ENCODE data around the gene HIGD2A. TPM values are rescaled to one million over a fixed set of nuclear protein-coding genes. Genes with fewer than 3 reads are reported as not detected.
"Not testable (repeated sequence)": the region's sequence is repeated elsewhere in the genome, so short reads cannot be mapped to it uniquely, and the experiment has no call there.

HIGD2A gene
- total and polyA plus RNA-seq, 2 experiments from 2014 or later: 67.7 to 194 TPM

DNA sequence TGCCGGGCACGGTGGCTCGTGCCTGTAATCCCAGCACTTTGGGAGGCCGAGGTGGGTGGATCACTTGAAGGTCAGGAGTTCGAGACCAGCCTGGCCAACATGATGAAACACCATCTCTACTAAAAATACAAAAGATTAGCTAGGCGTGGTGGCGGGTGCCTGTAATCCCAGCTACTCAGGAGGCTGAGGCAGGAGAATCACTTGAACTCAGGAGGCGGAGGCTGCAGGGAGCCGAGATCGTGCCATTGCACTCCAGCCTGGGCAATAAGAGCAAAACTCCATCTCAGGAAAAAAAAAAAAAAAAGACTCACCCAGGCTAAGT lies 19.7 kb downstream of the HIGD2A start:
- not testable (repeated sequence) for DNase-seq (ENCODE audit: low spot score); H3K27me3 Mint-ChIP-seq (ENCODE audit: insufficient read depth, low read depth, poor library complexity); H3K27ac ChIP-seq (ENCODE audit: low read depth); H3K27ac Mint-ChIP-seq; H3K4me3 Mint-ChIP-seq; H3K36me3 Mint-ChIP-seq (ENCODE audit: low read depth); H2AFZ ChIP-seq; H3K4me1 ChIP-seq (ENCODE audit: insufficient read depth); H3K9me2 ChIP-seq (ENCODE audit: insufficient read depth); H3K4me2 ChIP-seq; H3K9me3 Mint-ChIP-seq; H4K20me1 ChIP-seq (replicated peaks; ENCODE audit: insufficient read depth); H3K4me3 ChIP-seq; H3K79me2 ChIP-seq (replicated peaks; ENCODE audit: insufficient read depth); ATAC-seq; H3K36me3 ChIP-seq (ENCODE audit: insufficient read depth); H3K27me3 ChIP-seq (ENCODE audit: insufficient read depth); H3F3A ChIP-seq (replicated peaks; ENCODE audit: low read depth)
- peaks cover 10% of the 10 kb centered on the region; the same call in 2 of the 3 replicates for H3K4me1 Mint-ChIP-seq

DNA sequence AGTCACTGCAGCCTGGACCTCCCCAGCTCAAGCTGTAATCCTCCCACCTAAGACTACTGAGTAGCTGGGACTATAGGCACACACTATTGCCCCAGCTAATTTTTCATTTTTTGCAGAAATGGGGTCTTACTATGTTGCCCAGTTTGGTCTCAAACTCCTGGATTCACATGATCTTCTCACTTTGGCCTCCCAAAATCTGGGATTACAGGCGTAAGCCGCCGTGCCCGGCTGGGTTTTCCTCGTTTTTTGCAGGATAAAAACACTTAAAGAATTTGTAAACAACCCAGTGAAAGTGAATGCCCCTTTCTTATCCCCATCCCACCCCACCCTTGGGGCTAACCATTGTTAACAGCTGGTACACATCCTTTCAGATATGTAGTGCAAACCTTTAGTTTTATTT lies 20.0 kb downstream of the HIGD2A start:
- no peaks in the 10 kb centered on the region for H3K36me3 Mint-ChIP-seq (ENCODE audit: low read depth)
- Histone ChIP-seq H2AFZ (no peak overlapping the region), H3K27me3 (ENCODE audit: insufficient read depth) (no peaks in the 10 kb centered on the region), H3K36me3 (ENCODE audit: insufficient read depth) (no peaks in the 10 kb centered on the region), H3K4me2 (no peak overlapping the region), H3K4me1 (ENCODE audit: insufficient read depth) (no peaks in the 10 kb centered on the region), H3K27ac (ENCODE audit: low read depth) (no peak overlapping the region), H3F3A (replicated peaks; ENCODE audit: low read depth) (no peaks in the 10 kb centered on the region), H3K9me2 (ENCODE audit: insufficient read depth) (no peaks in the 10 kb centered on the region), H4K20me1 (replicated peaks; ENCODE audit: insufficient read depth) (0 out of 2 replicates have a peak, but pooled peaks cover 3% of the 10 kb centered on the region), H3K4me3 (no peak overlapping the region), H3K79me2 (replicated peaks; ENCODE audit: insufficient read depth) (no peaks in the 10 kb centered on the region)
- H3K4me3 Mint-ChIP-seq: no peak overlapping the region
- ATAC-seq: no peak
- no peaks in the 10 kb centered on the region for H3K9me3 Mint-ChIP-seq
- H3K27ac Mint-ChIP-seq: no peak overlapping the region
- no peak for DNase-seq (ENCODE audit: low spot score)
- peaks cover 3% of the 10 kb centered on the region for H3K27me3 Mint-ChIP-seq (ENCODE audit: insufficient read depth, low read depth, poor library complexity)
- peaks cover 10% of the 10 kb centered on the region; the same call in 2 of the 3 replicates for H3K4me1 Mint-ChIP-seq
- TF ChIP-seq CREB1 (CRISPR knock-in tag; IDR thresholded peaks at IDR 0.05; ENCODE audit: low read depth) (no peak), ZNF114 (CRISPR knock-in tag; IDR thresholded peaks at IDR 0.05) (no peak), STAT1 (IDR thresholded peaks at IDR 0.05; ENCODE audit: unreplicated experiment) (no peak), POLR2AphosphoS5 (IDR thresholded peaks at IDR 0.05; ENCODE audit: low read depth) (no peak), NANOG (IDR thresholded peaks at IDR 0.05; ENCODE audit: borderline replicate concordance) (no peak), EZH2 (IDR thresholded peaks at IDR 0.05; ENCODE audit: low read depth, unreplicated experiment) (no peak), EZH2phosphoT487 (IDR thresholded peaks at IDR 0.05; ENCODE audit: unreplicated experiment) (no peak), ZNF331 (CRISPR knock-in tag; IDR thresholded peaks at IDR 0.05; ENCODE audit: low read depth) (no peak), JUNB (IDR thresholded peaks at IDR 0.05; ENCODE audit: unreplicated experiment) (no peak)
- TF ChIP-seq, protein P1, sequence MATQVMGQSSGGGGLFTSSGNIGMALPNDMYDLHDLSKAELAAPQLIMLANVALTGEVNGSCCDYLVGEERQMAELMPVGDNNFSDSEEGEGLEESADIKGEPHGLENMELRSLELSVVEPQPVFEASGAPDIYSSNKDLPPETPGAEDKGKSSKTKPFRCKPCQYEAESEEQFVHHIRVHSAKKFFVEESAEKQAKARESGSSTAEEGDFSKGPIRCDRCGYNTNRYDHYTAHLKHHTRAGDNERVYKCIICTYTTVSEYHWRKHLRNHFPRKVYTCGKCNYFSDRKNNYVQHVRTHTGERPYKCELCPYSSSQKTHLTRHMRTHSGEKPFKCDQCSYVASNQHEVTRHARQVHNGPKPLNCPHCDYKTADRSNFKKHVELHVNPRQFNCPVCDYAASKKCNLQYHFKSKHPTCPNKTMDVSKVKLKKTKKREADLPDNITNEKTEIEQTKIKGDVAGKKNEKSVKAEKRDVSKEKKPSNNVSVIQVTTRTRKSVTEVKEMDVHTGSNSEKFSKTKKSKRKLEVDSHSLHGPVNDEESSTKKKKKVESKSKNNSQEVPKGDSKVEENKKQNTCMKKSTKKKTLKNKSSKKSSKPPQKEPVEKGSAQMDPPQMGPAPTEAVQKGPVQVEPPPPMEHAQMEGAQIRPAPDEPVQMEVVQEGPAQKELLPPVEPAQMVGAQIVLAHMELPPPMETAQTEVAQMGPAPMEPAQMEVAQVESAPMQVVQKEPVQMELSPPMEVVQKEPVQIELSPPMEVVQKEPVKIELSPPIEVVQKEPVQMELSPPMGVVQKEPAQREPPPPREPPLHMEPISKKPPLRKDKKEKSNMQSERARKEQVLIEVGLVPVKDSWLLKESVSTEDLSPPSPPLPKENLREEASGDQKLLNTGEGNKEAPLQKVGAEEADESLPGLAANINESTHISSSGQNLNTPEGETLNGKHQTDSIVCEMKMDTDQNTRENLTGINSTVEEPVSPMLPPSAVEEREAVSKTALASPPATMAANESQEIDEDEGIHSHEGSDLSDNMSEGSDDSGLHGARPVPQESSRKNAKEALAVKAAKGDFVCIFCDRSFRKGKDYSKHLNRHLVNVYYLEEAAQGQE (IDR thresholded peaks at IDR 0.05; ENCODE audit: unreplicated experiment): no peak
- TF ChIP-seq, protein P2, sequence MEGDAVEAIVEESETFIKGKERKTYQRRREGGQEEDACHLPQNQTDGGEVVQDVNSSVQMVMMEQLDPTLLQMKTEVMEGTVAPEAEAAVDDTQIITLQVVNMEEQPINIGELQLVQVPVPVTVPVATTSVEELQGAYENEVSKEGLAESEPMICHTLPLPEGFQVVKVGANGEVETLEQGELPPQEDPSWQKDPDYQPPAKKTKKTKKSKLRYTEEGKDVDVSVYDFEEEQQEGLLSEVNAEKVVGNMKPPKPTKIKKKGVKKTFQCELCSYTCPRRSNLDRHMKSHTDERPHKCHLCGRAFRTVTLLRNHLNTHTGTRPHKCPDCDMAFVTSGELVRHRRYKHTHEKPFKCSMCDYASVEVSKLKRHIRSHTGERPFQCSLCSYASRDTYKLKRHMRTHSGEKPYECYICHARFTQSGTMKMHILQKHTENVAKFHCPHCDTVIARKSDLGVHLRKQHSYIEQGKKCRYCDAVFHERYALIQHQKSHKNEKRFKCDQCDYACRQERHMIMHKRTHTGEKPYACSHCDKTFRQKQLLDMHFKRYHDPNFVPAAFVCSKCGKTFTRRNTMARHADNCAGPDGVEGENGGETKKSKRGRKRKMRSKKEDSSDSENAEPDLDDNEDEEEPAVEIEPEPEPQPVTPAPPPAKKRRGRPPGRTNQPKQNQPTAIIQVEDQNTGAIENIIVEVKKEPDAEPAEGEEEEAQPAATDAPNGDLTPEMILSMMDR (conservative IDR thresholded peaks at IDR 0.05; ENCODE audit: low read depth in 2 of 2): no peak
- TF ChIP-seq, protein P3, sequence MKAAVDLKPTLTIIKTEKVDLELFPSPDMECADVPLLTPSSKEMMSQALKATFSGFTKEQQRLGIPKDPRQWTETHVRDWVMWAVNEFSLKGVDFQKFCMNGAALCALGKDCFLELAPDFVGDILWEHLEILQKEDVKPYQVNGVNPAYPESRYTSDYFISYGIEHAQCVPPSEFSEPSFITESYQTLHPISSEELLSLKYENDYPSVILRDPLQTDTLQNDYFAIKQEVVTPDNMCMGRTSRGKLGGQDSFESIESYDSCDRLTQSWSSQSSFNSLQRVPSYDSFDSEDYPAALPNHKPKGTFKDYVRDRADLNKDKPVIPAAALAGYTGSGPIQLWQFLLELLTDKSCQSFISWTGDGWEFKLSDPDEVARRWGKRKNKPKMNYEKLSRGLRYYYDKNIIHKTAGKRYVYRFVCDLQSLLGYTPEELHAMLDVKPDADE (IDR thresholded peaks at IDR 0.05): no peak

All from GM23338 (cell line).